Colonic mucosa (tissue), 4 donors: ENCODE measurements around the gene CD160. TPM values are rescaled to one million over a fixed set of nuclear protein-coding genes. Genes with fewer than 3 reads are reported as not detected.

Source experiments
- DNase-seq: peaks from one replicate; pipeline ENCODE4 v3.0.0-alpha.2; 2020
- H3K27ac ChIP-seq: fragments of 200-600 bp; one replicate; pipeline ENCODE4 v1.8.0; 2021
- H3K27me3 ChIP-seq: fragments of 200-600 bp; one replicate; pipeline ENCODE4 v1.8.0; 2021
- H3K36me3 ChIP-seq: fragments of 200-600 bp; one replicate; pipeline ENCODE4 v1.8.0; 2021
- H3K4me1 ChIP-seq: fragments of 200-600 bp; one replicate; pipeline ENCODE4 v1.8.0; 2021; ENCODE audit warnings: mild to moderate bottlenecking
- H3K4me3 ChIP-seq: fragments of 200-600 bp; one replicate; pipeline ENCODE4 v1.8.0; 2021
- H3K9ac ChIP-seq, 2 donors: one replicate each; pipeline ENCODE4 v1.7.0; 2013; ENCODE audit warnings: control low read depth in 2 of 2, low read depth in 2 of 2, low read length in 2 of 2
- H3K9me3 ChIP-seq: fragments of 200-600 bp; one replicate; pipeline ENCODE4 v1.8.0; 2021
- CTCF ChIP-seq: fragments of 200-600 bp; IDR thresholded peaks from one replicate; pipeline ENCODE4 v1.8.0; 2022; ENCODE audit warnings: antibody characterized with exemption, mild to moderate bottlenecking
- intact Hi-C: fragments of 100-400 bp; cut with DNase I; formaldehyde crosslinking; loops from one replicate; pipeline ENCODE4 v1.14.1; 2022
- total RNA-seq, 2 donors: library from RNA; stranded (reverse); fragmentation: NEBNext Ultra II Directional in 1 of 2; extraction: Animal tissue kit (Norgen Biotek cat#: 25700) in 1 of 2; gene quantifications; one replicate each; pipeline ENCODE4 v1.2.1, GENCODE V29; 2021
- donor health status: healthy.
- donor health status: DM: no; HTN: no; CAD: no.
- donor health status: DM: no; HTN: no; CAD: no.

The CD160 gene
- total RNA-seq, 2 donors from 2014 or later = 0.25 to 0.61 TPM

- intact Hi-C loops = no loop called here
- no peaks in the 10 kb centered on the region for H3K36me3 ChIP-seq
These were observed 21.0 kb downstream of the CD160 start for GRCh38 chr1:145740269-145740668.

GRCh38 chr1:145747398-145748247 lies 28.3 kb downstream of the CD160 start:
- no peaks in the 10 kb centered on the region for H3K9me3 ChIP-seq
- H3K27me3 ChIP-seq = no peaks in the 10 kb centered on the region
- no peak overlapping the region for H3K9ac ChIP-seq
- no peak for DNase-seq
- no peaks in the 10 kb centered on the region for H3K36me3 ChIP-seq
- no peak overlapping the region for H3K4me3 ChIP-seq
- H3K27ac ChIP-seq = no peak overlapping the region
- TF ChIP-seq CTCF = no peak
- no peaks in the 10 kb centered on the region for H3K4me1 ChIP-seq
- intact Hi-C loops = no loop called here

More at GRCh38 chr1:145740269-145740668, 21.0 kb downstream of the CD160 start:
- H3K27ac ChIP-seq = no peak overlapping the region
- no peaks in the 10 kb centered on the region for H3K27me3 ChIP-seq
- no peak for DNase-seq
- no peaks in the 10 kb centered on the region for H3K4me1 ChIP-seq
- TF ChIP-seq CTCF = no peak
- no peak overlapping the region for H3K9ac ChIP-seq
- no peak overlapping the region for H3K4me3 ChIP-seq
- no peaks in the 10 kb centered on the region for H3K9me3 ChIP-seq

GRCh38 chr1:145750426-145750825 lies 31.1 kb downstream of the CD160 start:
- Histone ChIP-seq H3K27me3 (no peaks in the 10 kb centered on the region), H3K4me1 (no peaks in the 10 kb centered on the region), H3K9ac (no peak overlapping the region), H3K27ac (no peak overlapping the region), H3K36me3 (no peaks in the 10 kb centered on the region), H3K4me3 (no peak overlapping the region), H3K9me3 (no peaks in the 10 kb centered on the region)
- no peak for DNase-seq
- no peak for TF ChIP-seq CTCF
- intact Hi-C loops = no loop called here

GRCh38 chr1:145751491-145752037 lies 32.3 kb downstream of the CD160 start:
- no peak for DNase-seq
- H3K27ac ChIP-seq = no peak overlapping the region
- no peaks in the 10 kb centered on the region for H3K9me3 ChIP-seq
- no peaks in the 10 kb centered on the region for H3K36me3 ChIP-seq
- H3K9ac ChIP-seq = no peak overlapping the region
- intact Hi-C loops = no loop called here
- H3K4me3 ChIP-seq = no peak overlapping the region
- TF ChIP-seq CTCF = no peak
- H3K4me1 ChIP-seq = no peaks in the 10 kb centered on the region
- H3K27me3 ChIP-seq = no peaks in the 10 kb centered on the region

- no peaks in the 10 kb centered on the region for H3K27me3 ChIP-seq
- no peaks in the 10 kb centered on the region for H3K36me3 ChIP-seq
These were observed 38.1 kb downstream of the CD160 start for GRCh38 chr1:145757420-145757819.

More at GRCh38 chr1:145757420-145757819, 38.1 kb downstream of the CD160 start:
- Histone ChIP-seq H3K9ac (no peak overlapping the region), H3K27ac (no peak overlapping the region), H3K9me3 (no peaks in the 10 kb centered on the region), H3K4me3 (no peak overlapping the region), H3K4me1 (no peaks in the 10 kb centered on the region)
- TF ChIP-seq CTCF = no peak
- intact Hi-C loops = no loop called here
- DNase-seq = no peak
